ENCODE data around the gene SLITRK1.

SLITRK1 gene, protein sequence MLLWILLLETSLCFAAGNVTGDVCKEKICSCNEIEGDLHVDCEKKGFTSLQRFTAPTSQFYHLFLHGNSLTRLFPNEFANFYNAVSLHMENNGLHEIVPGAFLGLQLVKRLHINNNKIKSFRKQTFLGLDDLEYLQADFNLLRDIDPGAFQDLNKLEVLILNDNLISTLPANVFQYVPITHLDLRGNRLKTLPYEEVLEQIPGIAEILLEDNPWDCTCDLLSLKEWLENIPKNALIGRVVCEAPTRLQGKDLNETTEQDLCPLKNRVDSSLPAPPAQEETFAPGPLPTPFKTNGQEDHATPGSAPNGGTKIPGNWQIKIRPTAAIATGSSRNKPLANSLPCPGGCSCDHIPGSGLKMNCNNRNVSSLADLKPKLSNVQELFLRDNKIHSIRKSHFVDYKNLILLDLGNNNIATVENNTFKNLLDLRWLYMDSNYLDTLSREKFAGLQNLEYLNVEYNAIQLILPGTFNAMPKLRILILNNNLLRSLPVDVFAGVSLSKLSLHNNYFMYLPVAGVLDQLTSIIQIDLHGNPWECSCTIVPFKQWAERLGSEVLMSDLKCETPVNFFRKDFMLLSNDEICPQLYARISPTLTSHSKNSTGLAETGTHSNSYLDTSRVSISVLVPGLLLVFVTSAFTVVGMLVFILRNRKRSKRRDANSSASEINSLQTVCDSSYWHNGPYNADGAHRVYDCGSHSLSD

DNA sequence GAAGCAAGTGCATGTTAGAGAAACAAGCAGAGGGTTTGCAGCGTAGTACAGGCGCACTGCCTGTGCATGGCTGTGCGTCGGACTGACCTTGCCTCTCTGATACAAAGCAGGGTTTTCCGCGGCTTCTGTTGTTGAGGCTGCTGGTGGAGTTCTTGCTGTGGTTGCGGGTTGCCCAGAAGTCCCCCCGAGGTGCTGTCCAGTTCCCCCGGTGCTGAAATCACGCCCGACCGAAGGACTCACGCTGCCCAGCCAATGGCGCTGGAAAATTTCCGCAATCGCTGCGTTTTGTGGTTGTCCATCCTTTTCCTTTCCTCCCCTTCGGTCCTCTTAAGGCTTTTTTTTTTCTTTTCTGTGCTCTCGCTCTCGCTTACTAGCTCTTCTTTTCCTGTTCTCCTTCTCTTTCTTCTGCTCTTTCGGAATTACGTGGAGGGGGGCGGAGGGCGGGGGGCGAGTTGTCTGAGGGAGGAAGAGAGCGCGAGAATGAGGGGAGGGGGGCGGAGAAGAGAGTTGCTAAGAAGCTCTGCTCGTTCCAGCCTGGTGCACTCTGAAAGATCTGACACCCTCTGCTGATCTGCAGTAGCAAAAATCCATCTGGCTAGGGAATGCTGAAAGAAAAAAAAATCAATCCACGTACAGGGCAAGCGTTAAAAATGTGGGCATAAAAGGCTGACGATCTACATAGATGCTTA is at the start of gene SLITRK1:
SLITRK1 (minus strand) TSS at position 558 of the 689 bp plus-strand sequence. CDS start 967 bp downstream, outside the sequence.
- peak; percentile 63 to 96 (median 84) for DNase-seq
- intact Hi-C loops (cut with DNase I): loop anchor here (5.0 to 10.0 kb wide), 3 partner anchors 57 to 245 kb away; no protein-coding TSS in a partner anchor

DNA sequence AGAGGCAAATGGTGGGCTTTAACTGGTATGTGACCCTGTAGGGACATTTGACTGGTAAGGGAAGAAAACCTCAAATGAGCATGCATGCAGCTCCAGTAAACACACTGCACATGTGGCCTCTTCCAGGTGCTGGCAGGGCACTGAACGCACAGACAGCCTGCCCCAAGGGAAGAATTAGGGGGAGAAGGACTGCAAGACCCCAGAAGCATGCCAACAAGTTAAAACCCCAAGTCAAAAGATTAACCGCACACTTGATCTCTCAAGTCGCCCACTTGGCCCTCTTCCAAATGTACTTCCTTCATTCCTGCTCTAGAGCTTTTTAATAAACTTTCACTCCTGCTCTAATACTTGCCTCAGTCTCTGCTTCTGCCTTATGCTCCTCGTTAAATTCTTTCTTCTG is 46.9 kb upstream of the SLITRK1 start:
- intact Hi-C loops (cut with DNase I): no loop called here
- no peak for DNase-seq

DNA sequence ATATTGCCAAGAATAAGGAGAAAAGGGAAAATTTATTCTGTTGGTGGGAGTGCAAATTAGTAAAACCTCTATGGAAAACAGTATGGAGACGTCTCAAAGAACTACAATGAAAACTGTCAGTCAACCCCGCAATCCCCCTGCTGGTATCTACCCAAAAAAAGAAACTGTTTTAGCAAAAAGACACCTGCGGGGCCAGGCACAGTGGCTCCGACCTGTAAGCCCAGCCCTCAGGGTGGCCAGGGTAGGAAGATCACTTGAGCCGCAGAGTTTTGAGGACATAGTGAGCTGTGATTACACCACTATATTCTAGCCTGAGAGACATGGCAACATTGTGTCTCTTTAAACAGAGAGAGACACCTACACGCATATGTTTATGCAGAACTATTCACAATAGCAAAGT is 37.5 kb upstream of the SLITRK1 start:
- intact Hi-C loops (cut with DNase I): no loop called here
- DNase-seq: no peak

DNA sequence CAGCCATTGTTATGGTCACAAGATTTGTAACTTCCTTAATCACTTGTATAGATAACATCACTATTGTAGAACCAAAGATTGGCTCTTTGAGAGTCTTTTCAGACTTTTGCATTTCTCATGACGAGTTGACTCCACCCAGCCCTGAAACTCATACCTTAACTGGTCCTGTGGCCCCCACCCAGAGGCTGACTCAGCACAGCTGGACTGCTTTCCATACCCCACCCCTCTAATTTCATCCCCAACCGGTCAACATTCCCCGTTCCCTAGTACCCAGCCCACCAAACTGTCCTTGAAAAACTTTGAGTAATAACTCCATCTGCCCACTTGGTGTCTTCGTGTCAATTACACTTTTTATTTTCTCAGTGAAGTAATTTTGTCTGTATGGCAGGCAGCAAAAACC is 32.1 kb upstream of the SLITRK1 start:
- DNase-seq: no peak
- intact Hi-C loops (cut with DNase I): no loop called here

DNA sequence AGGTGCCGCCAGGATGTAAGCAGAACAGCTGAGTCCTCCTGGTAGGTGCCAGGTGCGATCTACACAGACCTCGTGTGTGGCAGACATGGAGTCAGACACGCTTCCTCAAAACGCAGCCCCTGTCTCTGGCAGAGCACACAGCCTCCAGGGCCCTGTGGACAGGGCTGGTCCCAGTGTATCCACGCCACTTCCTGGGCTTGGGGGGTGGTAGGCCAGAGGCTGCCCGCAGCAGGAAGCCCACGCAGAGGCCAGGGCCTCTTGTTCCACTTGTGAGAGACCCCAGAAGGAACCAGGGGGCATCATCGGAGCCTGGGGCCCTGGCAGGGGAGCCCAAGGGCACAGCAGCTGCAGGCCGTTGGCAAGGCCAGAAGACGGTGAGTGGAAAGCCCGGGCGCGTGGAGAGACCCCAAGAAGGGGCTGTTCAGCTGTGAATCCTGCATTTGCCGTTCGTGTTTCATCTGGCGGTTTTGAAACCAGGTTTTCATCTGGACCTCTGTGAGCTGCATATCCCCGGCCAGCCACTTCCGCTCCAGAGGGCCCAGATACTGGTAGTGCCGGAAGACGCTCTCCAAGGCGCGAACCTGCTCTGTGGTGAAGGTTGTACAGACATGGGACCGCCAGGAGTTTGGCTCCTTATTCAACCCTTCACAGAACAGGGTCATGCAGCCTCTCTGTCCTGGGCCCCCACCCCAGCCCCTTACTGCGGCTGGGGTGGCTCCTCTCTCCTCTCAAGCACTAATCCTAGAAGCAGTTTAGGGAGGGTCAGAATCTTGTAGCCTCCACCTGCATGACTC is 25.1 kb upstream of the SLITRK1 start:
- peak in 1 of 10 donors; percentile 62 for DNase-seq
- intact Hi-C loops (cut with DNase I): no loop called here

DNA sequence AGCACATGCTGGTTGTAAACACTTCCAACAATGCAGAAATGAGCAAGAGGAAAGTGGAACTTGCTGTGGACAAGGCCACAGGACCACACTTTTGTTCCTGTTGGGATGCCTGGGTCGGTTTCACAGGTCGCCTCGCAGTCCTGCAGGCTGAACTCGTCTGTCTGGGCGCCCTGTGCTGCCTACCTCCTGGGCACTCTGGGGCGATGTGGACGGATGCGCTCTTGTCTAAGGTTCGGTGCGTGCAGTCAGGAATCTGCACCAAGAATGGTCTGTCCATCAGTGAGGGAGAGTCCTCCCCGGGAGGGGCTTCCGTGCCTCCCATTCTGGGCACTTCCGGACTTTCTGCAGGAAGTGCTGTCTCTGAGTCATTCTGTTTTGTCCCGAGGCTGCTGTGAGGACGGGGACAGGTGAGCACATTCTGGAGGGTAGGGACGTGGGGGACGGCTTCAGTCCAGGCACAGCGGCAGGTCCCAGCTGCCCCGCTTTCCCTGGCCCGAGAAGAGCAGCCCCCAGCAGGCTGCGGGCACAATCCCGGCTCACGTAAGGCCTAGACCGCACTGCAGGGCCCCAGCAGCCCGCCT is 24.1 kb upstream of the SLITRK1 start:
- intact Hi-C loops (cut with DNase I): no loop called here
- peak in 2 of 10 donors; percentile 31 to 67 for DNase-seq

DNA sequence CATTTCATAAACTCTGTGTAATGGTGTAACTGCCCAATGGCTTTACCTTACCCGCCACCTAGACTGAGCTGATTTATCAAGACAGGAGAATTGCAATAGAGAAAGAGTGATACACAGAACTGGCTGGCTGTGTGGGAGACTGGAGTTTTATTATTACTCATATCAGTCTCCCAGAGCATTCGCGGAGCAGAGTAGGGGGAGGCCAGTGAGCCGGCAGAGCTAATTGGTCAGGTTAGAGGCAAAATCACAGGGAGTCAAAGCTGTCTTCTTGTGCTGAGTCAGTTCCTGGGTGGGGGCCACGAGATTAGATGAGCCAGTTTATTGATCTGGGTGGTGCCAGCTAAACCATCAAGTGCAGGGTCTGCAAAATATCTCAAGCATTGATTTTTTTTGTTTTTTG is 23.4 kb upstream of the SLITRK1 start:
- DNase-seq: no peak
- intact Hi-C loops (cut with DNase I): no loop called here

DNA sequence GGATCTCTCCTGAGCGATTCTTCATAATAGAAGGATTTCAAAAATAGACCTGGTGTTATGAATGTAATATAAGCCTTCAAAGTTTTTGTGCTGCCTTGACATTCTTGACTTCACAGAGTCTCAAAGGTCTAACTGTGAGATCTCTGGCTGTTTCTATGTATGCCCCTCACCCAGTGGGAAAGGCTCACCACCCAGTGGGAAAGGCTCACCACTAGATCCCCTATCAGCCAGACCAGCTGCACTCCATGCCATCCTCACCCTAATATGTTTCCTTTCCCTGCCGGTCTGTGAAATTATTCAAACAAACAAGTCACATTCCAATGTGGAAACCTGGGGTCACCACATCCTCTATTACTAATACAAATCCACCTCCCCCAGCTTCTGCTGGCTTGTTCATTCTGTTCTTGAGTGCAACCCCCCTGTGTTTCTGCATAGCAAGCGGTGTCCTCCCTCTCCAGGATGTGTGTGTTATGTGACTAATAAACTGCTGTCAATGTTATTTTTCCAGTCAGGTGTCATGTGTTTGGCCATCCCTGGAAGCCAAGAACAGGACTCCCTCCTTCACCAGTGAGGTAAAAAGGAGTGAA is 13.8 kb upstream of the SLITRK1 start:
- intact Hi-C loops (cut with DNase I): no loop called here

DNA sequence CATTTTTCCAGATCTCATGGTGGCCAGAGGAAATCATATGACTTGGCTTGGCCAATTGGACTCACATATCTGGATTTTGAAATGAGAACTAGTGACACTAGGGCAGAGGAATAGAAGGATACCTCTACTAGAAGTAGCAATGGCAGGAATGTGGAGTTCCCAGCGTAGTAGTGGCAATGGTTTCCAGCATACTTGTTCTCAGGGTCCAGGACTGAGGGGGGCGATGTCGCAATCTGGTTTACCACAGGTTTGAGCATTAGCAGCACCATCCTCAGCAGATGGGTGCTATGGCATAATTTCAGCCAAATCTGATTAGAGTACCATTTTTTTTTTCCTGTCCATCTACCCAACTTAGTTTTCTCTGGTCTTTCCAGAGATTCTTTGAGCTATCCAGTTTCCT is 8.1 kb upstream of the SLITRK1 start:
- intact Hi-C loops (cut with DNase I): no loop called here
- no peak for DNase-seq

More for the DNA sequence above, 13.8 kb upstream of the SLITRK1 start:
- no peak for DNase-seq

DNA sequence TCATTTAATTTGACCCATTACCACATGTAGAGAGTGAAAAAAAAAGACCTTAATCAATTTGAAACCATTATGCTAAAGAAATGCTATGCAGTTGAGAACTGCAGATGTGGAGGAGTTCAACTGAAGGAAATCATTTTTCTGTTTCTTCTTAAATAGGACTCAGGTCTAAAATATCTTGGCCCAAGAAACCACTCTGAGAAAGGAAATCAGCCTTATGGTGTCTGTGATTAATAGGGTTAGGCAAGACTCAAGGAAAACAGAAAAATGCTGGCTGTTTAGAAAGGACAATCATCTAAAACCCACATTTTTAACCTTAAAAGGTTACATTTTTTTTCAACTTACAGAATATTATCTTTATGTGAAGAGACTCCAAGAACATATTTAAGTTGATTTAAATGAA is 1.9 kb upstream of the SLITRK1 start:
- intact Hi-C loops (cut with DNase I): loop anchor here (5.0 to 10.0 kb wide), 3 partner anchors 59 to 247 kb away; no protein-coding TSS in a partner anchor
- no peak for DNase-seq

DNA sequence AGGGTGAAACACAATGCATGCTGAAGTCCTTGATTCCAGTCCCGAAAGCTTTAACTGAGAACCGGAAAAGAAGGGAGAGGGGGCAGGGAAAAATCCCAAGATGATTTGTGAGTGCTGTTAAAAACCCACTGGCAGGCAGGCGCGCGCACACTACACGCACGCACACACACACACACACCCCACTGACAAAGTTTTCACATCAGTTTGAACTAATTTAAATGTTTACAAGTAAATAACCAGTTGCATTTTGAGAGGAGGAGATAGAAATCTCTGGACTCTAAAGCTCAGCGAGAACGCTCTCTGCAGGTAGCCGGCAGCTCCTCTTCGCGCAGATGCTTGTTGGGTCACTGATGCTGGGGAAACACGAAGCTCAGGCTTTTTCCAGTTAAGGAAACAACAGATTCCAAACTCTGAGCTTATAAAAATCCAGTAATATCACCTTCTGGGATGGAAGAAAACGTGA is 818 bp upstream of the SLITRK1 start:
- DNase-seq: peak in 6 of 10 donors; percentile 31 to 92 (median 59)

DNA sequence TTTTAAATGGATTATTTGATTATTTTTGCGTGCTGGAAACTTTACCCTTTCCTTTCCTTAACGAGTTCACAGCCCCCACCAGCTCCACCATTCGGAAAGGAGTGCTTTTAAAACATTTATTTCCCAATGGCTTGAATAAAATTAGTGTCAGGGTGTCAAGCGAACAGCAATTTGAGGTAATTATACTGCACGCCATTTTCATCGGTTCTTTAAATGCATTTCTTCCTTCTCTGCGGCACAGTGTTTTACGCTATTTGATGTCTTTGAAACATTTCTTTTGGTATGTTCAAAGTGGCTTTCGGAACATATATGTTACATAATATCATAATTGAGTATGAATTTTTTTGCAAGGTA is 309 bp upstream of the SLITRK1 start:
- intact Hi-C loops (cut with DNase I): loop anchor here (5.0 to 10.0 kb wide), 3 partner anchors 58 to 245 kb away; no protein-coding TSS in a partner anchor

More for the DNA sequence above, 818 bp upstream of the SLITRK1 start:
- intact Hi-C loops (cut with DNase I): loop anchor here (5.0 to 10.0 kb wide), 3 partner anchors 58 to 246 kb away; no protein-coding TSS in a partner anchor

DNA sequence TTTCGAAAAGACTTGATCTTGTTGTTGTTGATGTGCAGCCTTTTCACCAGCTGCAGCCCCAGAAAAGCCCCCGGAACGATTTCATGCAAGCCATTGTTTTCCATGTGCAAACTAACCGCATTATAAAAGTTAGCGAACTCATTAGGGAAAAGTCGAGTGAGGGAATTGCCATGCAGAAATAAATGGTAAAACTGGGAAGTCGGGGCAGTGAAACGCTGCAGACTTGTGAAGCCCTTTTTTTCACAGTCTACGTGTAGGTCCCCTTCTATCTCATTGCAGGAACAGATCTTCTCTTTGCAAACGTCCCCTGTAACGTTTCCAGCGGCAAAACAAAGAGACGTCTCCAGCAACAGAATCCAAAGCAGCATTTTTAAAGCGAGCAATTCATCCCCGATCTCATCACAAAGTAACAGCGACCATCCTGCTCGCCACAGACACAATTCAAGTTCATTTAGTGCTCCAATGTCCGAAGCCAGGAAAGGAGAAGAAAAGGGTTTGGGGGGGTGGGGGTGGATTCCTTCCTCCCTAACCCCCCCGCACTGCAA is 1.1 kb downstream of the SLITRK1 start:
- peak in 4 of 10 donors; percentile 8 to 68 (median 20) for DNase-seq
- intact Hi-C loops (cut with DNase I): loop anchor here (5.0 to 10.0 kb wide), 3 partner anchors 56 to 244 kb away; no protein-coding TSS in a partner anchor

More for the DNA sequence above, 309 bp upstream of the SLITRK1 start:
- DNase-seq: no peak

DNA sequence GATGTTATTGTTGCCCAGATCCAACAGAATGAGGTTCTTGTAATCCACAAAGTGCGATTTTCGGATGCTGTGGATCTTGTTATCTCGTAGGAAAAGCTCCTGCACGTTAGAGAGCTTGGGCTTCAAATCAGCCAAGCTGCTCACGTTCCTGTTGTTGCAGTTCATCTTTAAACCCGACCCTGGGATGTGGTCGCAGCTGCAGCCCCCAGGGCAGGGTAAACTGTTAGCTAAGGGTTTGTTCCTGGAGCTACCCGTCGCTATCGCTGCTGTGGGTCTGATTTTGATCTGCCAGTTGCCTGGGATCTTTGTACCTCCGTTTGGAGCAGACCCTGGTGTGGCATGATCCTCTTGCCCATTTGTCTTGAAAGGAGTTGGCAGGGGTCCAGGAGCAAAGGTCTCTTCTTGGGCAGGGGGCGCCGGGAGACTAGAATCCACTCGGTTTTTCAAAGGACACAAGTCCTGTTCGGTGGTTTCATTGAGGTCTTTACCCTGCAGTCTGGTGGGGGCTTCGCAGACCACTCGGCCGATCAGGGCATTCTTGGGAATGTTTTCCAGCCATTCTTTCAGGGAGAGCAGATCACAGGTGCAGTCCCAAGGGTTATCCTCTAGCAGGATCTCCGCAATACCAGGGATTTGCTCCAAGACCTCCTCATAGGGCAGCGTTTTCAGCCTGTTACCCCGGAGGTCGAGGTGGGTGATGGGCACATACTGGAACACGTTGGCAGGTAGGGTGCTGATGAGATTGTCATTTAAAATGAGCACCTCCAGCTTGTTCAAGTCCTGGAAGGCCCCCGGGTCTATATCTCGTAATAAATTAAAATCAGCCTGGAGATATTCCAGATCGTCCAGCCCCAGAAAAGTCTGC is 1.8 kb downstream of the SLITRK1 start:
- peak in 6 of 10 donors; percentile 23 to 79 (median 35) for DNase-seq
- intact Hi-C loops (cut with DNase I): loop anchor here (5.0 to 10.0 kb wide), 3 partner anchors 56 to 243 kb away; no protein-coding TSS in a partner anchor

DNA sequence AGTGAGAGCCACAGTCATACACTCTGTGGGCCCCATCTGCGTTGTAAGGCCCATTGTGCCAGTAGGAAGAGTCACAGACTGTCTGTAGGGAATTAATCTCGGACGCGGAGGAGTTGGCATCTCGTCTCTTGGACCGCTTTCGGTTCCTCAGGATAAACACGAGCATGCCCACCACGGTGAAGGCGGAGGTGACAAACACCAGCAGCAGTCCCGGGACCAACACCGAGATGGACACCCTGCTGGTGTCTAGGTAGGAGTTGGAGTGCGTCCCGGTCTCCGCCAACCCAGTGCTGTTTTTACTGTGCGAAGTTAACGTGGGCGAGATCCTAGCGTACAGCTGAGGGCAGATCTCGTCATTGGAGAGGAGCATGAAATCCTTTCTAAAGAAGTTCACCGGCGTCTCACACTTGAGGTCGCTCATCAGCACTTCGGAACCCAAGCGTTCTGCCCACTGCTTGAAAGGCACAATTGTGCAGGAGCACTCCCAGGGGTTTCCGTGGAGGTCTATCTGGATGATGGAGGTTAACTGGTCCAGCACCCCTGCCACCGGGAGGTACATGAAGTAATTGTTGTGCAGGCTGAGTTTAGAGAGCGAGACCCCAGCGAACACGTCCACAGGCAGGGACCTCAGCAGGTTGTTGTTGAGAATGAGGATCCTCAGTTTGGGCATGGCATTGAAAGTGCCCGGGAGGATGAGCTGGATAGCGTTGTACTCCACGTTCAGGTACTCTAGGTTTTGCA is 2.7 kb downstream of the SLITRK1 start:
- peak; percentile 50 to 93 (median 68) for DNase-seq
- intact Hi-C loops (cut with DNase I): loop anchor here (5.0 to 10.0 kb wide), 3 partner anchors 55 to 242 kb away; no protein-coding TSS in a partner anchor

DNA sequence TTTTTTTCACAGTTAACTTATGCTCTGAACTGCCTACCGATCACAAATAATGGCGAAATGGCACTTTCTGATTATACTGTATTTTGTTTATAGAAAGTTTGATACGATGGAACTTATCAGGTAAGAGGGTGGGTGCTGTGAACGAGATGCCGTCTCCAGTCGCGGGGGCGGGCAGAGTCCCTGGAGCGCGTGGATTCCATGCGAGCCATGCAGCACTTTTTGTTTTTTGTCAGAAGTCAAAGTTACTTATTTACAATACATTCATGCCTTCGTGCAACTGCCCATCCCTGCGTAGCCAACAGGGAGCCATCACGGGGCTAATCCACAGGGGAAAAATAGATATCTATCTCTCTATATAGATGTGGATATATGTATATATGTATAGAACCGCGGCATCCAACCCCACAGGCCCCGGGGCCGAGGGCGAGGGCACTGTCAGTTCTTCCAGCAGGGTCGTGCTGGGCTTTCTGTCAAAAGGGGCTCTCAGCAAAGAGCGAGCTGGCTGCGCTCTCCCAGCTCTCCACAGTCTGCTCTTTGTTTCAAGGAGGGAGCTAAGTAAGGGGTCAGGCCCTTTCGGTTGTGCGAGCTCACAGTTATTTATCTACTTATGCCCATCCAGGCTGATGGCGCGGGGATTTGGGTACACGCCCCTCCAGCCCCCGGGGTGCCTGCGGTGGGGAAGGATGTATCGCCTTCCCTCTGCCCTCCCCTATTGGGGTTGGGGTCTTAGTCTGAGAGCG is 3.4 kb downstream of the SLITRK1 start:
- intact Hi-C loops (cut with DNase I): no loop called here
- peak in 8 of 10 donors; percentile 17 to 87 (median 46) for DNase-seq

Measured in posterior cingulate gyrus (tissue), 11 donors.